G401 (cell line): ENCODE data around the gene TMEM221. TPM values are rescaled to one million over a fixed set of nuclear protein-coding genes. Genes with fewer than 3 reads are reported as not detected.

ENCODE experiments used
- DNase-seq: peaks from one replicate; pipeline ENCODE4 v3.0.0-alpha.2; 2015; ENCODE audit warnings: low spot score
- in situ Hi-C: cut with HindIII; loops from 2 replicates; pipeline ENCODE4 v1.10.0; 2016; ENCODE audit warnings: low sequenced_read_pairs, mixed read lengths
- total RNA-seq: library from RNA; depleted of rRNA; stranded (reverse); fragments of >200 nt; shearing (Covaris generic); gene quantifications from 2 replicates; pipeline ENCODE4 v1.2.3, GENCODE V29; 2014

The TMEM221 gene
- total RNA-seq, 1 experiment from 2014 or later, result 1.6 TPM

DNA sequence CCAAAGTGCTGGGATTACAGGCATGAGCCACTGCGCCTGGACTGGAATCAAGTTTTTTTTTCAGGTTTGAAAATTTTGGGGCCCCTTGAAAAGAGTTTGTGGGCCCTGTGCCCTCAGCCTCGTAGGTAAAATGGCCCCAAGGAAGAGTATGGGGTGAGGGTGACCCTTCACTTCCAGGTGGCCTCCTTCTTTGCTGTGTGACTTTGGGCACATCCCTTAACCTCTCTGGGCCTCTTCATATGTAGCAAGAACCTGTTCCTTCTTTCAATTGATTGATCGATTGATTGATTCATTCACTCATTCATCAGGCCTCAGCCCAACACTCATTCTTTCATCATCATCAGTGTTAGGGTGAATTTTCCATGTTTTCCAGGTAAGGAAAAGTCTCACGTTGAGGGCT is 3.4 kb upstream of the TMEM221 start:
- in situ Hi-C loops, result no loop called here
- no peak for DNase-seq

DNA sequence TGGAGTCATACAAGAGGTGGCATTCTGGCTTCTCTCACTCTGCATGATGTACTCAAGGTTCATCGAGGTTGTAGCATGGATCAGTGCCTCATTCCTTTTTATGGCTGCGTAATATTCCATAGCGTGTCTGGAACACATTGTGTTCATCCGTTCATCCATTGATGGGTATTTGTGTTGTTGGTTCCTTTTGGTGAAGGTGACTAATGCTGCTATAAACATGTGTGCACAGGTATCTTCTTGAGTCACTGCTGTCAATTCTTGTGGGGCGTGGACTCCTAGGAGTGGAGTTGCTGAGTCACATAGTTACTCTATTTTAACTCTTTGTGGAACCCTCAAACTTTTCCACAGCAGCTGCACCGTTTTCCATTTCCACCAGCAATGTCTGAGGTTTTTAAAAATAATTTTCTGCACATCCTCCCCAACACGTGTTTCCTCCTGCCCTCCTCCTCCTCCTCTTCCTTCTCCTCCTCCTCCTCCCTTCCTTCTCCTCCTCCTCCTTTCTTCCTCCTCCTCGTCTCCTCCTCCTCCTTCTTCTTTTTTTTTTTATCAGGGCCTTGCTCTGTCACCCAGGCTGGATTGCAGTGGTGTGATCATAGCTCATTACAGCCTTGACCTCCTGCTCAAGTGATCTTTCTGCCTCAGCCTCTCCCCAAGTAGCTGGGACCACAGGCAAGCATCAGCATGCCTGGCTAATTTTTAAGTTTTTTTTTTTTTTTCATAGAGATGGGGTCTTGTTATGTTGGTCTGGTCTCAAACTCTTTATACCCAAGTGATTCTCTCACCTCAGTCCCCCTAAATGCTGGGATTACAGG is 2.0 kb upstream of the TMEM221 start:
- in situ Hi-C loops, result no loop called here
- no peak for DNase-seq

DNA sequence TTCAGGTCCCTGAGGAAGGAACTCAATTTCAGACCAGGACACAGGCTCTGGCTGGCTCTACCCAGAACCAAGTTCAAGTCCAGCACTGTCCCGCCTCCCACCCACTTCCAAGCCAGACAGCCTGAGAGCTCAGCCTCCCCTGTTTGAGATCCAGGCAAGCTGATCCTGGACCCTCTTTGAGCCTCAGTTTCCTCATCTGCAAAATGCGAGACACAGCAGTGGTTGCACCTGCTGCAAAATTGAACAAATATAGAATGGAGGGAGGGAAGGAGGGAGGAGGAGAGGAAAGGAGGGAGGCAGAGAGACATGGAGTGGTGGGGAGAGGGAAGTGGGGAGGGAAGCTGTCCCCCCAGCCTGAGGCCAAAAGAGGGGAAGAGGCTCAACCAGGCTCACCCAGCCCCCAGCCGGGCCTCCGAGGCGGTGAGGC is 751 bp downstream of the TMEM221 start:
- in situ Hi-C loops, result no loop called here
- DNase-seq, result no peak

DNA sequence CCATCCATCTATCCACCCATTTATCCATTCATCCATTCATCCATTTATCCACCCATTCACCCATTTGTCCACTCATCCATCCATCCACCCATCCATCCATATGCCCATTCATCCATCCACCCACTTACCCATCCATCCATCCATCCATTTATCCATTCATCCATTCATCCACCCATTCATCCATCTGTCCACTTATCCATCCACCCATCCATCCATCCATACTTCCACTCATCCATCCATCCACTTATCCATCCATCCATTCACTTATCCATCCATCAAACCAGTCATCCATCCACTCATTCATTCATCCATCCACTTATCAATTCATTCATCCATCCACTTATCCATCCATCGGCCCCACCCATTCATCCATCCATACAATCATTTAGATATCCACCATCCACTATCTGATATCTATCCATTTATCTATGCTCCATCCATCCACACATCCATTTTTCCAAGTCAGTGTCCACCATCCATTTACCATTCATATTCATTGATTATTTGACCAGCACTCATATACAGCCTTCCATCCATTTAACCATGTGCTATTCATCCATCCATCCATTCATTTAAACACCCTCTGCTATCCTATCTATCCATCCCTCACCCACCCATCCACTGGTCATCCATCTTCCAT is 2.8 kb downstream of the TMEM221 start:
- in situ Hi-C loops, result no loop called here

DNA sequence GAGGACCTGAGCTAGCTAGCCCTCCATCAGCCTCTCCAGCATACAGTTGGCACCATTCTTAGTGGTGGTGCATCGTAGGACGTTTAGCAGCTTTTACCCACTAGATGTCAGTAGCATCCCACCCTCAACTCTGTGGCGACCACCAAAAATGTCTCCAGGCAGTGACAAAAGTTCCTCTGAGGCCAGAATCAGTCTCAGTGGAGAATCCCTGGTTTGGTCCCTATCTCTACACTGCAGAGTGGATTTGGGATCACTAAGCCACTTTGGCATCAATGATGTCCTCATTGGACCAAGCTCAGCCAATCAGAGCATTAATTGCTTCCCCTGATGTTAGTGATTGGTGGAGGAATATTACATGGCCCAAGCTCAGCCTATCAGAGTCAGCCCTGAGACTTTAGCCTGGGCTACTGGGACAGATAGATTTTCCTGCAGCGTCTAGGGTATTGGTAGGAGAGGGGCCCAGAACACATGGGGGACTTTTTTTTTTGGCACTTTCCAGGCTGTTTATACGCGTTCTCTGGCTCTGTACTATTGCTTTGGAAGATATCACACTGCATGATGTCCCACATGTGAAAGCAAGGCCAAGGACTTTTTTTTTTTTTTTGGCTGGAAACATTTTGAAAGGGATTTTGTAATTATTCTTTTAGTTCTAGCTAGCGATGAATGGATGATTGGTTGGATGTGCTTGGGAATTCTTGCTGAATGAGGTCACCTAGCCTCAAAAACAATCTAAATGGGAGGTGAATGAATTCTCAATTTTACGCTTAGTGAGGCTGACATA is 7.0 kb downstream of the TMEM221 start:
- in situ Hi-C loops, result no loop called here

More for the DNA sequence above, 2.8 kb downstream of the TMEM221 start:
- DNase-seq, result no peak

DNA sequence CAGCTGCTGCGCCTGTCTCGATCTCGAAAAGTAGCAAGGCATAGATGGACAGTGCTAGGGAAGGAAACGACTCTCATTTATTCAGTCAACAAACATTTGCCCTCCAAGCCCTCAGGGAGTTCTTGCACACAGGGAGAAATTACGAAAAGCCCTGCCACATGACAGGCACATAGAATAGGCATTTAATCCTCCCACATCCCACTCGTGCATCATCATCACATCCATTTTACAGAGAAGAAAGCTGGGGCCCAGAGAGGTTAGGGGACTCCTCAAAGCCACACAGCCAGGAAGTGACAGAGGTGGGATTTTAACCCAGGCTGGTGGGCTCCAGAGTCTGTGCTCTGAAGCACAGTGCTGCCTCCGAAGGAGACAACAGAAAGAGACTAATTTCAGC is 11.6 kb downstream of the TMEM221 start:
- in situ Hi-C loops, result no loop called here
- DNase-seq, result no peak

More for the DNA sequence above, 7.0 kb downstream of the TMEM221 start:
- DNase-seq, result peak; percentile 8

DNA sequence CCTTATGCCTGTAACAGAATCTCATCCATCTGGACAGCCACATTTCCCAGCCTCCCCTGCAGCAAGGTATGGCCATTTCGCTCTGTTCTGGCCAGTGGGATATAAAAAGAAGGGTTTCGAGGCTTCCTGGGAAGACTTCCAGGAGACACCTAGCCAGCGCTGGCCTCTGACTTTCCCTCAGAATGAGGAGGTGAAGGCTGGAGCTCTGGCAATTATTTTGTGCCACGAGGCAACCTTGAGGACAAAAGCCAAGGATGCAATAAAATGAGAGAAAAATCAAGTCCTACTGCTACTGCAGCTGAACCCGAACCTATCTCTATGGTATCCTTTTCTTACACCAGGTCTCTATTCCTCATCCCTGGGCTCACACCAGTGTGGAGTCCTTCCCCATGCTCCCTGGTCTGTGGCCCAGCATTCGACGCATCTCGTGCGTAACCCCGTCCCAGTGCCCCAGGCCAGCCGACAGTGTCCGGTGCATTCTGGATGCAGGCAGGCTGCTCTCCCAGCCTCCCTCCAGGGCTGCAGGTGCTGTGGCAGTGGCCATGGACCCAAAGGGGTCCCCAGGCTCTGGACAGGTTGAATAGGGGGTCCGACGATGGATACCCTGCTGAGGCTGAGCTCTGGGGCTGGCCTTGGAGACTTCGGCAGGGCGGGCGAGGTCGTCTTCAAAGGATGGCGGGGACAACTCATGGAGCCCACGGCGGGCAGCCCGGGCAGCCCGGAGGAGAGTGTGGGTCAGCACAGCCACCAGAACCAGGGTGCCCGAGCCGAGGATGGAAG is 12.2 kb downstream of the TMEM221 start:
- no peak for DNase-seq
- in situ Hi-C loops, result no loop called here

DNA sequence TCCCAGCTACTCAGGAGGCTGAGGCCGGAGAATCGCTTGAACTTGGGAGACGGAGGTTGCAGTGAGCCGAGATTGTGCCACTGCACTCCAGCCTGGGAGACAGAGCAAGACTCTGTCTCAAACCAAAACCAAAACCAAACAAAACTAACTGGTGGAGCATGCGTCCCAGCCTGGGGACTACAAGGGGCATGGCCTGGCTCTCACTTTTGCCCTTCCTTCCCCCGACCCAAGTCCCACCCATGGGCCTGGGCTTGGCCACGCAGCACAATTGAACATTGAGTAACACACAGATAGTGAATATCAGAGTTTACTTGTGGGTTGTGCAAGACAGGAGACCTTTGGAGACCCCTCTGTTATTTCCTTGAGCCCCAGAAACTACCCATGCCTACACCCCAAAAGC is 13.2 kb downstream of the TMEM221 start:
- in situ Hi-C loops, result no loop called here
- DNase-seq, result no peak

DNA sequence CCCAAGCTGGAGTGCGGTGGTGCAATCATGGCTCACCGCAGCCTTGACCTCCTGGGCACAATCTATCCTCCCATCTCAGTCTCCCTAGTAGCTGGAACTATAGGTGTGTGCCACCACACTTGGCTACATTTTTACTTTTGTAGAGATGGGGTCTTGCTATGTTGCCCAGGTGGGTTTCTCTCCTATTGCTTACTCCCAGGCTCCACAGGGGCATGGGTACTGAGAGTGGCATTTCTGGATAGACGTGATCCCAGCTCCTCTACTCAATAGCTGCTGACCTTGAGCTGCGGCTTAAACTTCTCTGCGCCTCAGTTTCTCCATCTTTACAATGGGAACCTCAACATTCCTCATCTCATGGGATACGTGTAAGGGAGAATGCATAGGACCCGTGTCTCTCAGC is 17.1 kb downstream of the TMEM221 start:
- no peak for DNase-seq
- in situ Hi-C loops, result no loop called here

DNA sequence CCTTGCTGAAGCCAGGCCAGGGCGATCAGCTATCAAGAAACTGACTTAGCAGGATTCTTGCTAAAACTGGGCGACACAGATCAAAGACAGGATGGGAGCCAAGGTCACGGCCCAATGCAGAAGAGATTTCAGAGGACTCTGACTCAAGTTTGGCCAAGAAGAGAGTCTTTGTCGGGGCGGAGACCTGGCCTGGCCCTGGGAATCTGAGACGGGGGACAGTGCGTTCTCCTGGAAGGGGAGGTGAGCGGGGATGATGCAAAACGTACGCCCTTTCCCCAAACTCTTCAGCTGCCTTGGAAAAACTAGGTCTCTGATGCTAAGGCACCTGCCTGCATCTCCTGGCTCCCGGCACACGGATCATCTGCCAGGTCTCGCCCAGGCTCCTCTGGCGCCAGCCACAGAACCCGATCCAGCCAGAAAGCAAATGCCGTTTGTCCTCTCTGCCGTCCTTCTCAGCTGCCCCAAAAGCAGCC is 18.8 kb downstream of the TMEM221 start:
- in situ Hi-C loops, result no loop called here
- DNase-seq, result peak; percentile 77

DNA sequence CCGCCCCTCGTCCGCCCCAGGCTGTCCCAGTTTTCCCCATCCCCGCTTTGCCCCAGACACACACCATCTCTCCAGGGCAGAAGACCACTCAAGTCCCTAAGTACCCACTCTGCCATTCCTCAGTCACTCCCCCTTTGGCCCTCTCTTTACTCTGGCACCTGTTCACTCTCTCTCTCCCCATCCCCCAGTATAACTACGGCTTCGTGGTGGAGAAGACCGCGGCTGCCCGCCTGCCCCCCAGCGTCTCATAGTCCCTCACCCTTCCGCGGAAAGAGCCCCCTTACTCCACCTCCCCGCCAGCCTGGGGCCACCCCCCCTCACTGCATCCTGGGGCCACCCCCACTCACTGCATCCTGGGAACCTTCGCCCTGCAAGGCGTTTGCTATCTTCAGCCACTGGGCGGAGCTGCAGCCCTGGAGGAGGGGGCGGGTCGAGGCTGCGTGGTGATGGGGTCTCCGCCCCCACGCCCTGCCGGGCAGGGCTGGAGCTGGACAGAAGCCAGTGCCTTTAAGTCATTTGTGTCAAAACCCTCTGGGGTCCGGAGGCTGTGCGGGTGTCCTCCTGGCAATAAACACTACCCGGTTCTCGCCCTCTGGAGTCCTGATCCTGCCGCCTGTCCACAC is 23.6 kb downstream of the TMEM221 start:
- DNase-seq, result peak; percentile 32
- in situ Hi-C loops, result no loop called here

DNA sequence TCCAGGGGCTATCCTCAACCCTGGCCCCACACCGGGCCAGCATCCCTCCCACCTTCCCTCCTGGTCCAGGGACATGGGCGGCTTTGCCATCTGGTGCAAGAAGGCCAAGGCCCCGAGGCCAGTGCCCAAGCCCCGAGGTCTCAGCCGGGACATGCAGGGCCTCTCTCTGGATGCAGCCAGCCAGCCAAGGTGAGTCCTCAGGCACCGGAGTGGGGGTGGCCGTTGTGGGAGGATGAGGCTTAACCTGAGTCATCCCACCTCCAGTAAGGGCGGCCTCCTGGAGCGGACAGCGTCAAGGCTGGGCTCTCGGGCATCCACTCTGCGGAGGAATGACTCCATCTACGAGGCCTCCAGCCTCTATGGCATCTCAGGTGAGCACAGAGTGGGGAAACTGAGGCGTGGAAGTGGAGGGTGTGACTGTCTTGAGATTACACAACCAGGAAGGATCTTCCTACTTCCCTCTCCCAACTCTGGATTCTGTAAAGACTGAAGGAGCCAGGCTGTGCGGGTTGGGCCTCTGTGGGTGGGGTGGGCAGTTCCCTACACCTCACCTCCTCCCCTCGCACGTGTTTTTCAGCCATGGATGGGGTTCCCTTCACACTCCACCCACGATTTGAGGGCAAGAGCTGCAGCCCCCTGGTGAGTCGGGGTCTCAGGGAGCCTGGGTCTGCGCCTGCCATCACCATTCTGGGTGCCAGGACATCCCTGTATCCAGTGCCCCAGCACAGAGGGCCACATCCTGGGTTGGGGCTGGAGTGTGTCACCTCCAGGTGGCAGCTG is 24.8 kb downstream of the TMEM221 start:
- in situ Hi-C loops, result no loop called here

DNA sequence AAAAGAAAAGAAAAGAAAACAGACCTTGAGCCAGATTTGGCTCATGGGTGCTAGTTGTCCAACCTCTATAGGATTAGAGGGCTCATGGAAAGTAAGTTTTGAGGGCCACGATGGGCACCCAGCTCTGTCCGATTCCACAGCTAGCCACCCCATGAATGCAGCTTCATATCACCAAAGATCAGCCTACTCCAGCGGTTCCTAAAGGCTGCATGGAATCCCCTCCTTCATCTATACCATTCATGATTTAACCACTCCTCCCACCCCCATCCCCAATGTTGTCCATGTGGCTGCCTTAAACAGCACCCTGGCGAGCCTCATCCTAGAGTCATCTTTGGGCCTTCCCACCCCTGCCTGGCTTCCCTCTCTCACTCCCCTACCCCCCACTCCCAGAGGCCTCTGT is 26.5 kb downstream of the TMEM221 start:
- in situ Hi-C loops, result no loop called here
- DNase-seq, result no peak

More for the DNA sequence above, 24.8 kb downstream of the TMEM221 start:
- no peak for DNase-seq

DNA sequence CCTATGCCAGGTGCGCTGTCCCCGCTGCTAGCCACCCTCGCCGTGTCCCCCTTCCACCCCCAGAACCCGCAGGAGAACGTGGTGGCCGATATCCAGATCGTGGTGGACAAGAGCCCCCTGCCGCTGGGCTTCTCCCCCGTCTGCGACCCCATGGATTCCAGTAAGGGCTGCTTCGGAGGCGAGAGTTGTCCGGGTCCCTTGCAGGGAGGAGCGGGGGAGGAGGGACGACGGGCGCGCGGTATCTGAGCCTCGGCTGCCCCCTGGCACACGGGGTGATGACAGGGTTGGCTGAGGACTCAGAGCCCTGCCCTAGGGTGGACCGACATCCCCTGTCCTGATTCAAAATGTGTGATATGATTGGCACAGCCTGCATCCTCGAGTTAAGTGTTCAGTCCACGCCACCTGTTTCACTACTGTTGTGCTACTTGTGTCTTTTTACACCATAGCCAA is 28.0 kb downstream of the TMEM221 start:
- DNase-seq, result no peak
- in situ Hi-C loops, result no loop called here

DNA sequence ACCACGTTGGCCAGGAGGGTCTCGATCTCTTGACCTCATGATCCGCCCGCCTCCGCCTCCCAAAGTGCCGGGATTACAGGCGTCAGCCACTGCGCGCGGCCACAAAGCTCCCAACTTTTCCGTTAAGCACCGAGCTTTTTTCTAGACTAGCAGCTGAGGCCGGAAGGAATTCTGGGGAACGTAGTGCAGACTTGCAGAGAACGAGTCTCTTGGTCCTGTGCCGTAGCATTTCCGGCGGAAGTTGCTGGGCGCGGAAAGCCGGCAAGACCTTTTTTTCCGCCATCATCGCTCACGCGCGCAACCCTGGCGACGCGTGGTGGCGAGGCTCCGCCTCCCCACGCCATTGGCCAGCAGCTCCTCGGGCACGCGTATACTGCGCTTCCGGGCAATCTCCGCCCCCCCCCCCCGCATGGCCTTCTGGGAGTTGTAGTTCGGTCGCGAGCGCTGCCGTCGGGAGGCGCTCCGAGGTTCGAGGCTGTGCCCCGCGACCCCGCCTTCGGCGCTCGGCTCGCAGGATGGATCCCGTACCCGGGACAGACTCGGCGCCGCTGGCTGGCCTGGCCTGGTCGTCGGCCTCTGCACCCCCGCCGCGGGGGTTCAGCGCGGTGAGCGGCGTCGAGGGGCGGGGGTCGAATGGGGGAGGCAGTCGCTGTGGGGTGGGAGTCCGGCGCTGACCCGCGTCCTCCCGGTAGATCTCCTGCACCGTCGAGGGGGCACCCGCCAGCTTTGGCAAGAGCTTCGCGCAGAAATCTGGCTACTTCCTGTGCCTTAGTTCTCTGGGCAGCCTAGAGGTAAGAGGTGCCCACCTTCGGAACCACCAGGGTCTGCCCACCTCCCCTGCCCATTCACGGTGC is 28.6 kb downstream of the TMEM221 start, which contains the start of gene MVB12A:
Gene MVB12A, plus strand, starts transcription at position 427 of the 854 bp plus-strand sequence. Its CDS starts 89 bp downstream, at position 516.
- in situ Hi-C loops, result no loop called here
- peak; percentile 99 for DNase-seq

DNA sequence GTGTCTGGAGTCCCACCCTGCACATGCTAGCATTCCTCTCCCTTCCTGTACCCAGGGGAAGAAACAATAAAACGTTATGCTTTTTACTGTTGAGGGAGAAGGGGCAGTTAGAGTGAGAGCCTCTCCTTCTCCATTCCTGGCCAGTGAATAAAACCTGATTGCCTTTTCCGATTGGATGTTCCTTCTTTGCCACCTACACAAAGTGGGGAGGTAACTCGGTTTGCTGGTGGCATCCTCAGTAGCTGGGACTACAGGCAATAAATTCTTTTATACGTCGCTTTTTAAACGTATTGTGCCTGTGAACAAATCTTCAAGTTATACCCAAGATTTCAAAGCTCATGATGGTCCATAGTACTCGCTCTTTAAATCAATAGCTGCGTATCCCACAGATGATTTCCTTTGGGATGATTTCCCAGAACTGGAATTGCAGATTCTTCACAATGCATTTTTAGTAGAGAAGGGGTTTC is 29.3 kb downstream of the TMEM221 start:
- no peak for DNase-seq
- in situ Hi-C loops, result no loop called here

DNA sequence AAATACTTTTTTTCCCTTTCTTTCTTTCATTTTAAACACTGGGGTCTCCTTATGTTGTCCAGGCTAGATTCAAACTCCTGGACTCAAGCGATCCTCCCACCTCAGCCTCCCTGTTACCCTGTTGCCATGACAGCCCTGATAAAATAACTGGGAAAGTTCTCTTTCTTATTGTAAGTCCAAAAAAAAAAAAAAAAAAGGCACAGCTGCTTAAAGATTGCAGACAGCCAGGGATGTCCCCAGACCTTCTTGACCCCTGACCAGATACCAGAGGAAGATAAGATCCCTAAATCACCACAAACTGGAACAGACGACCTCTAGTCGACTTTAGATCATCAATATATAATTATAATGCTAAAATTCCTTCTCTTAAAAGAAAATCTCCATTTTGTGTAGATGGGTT is 29.8 kb downstream of the TMEM221 start:
- no peak for DNase-seq
- in situ Hi-C loops, result no loop called here
